ENCODE results near the gene KRT20. TPM values are rescaled to one million over a fixed set of nuclear protein-coding genes. Genes with fewer than 3 reads are reported as not detected.

KRT20 gene
- total RNA-seq, 1 experiment from 2014 or later, result not detected

- Histone ChIP-seq H3K79me2 (ENCODE audit: low read depth) (no peaks in the 10 kb centered on the region), H4K20me1 (ENCODE audit: insufficient read depth) (no peaks in the 10 kb centered on the region), H3K9me2 (ENCODE audit: insufficient read depth) (no peaks in the 10 kb centered on the region), H3K4me2 (peak overlapping the region; percentile 70), H2AFZ (no peak overlapping the region), H3K4me3 (peak overlapping the region; percentile 24; the same call in 1 of the 2 replicates), H3K36me3 (ENCODE audit: low read depth) (no peaks in the 10 kb centered on the region), H3K4me1 (replicated peaks; ENCODE audit: insufficient read depth) (peaks cover 47% of the 10 kb centered on the region), H3K27ac (peak overlapping the region; percentile 98), H3K27me3 (ENCODE audit: insufficient read depth, low read depth) (no peaks in the 10 kb centered on the region), H3K9me3 (ENCODE audit: insufficient read depth, low read depth) (no peaks in the 10 kb centered on the region), H3F3A (ENCODE audit: insufficient read depth, low read depth) (peaks cover 34% of the 10 kb centered on the region)
- DNase-seq, result peak; percentile 65 to 97
- intact Hi-C loops (cut with micrococcal nuclease; ENCODE audit: unreplicated experiment), result no loop called here
- ChIA-PET POLR2A (ENCODE audit: unreplicated experiment) (interaction anchor here (0.5 to 1.2 kb wide), 16 partner anchors 8 to 752 kb away, joined by 3 to 25 read pairs (median 4); partner anchors contain the start of gene KRTAP2-3), CTCF (interaction anchor here (0.6 to 0.7 kb wide), 4 partner anchors 45 to 770 kb away, joined by 3 to 4 read pairs (median 3); no protein-coding TSS in a partner anchor)
- no peak for TF ChIP-seq EZH2 (IDR thresholded peaks at IDR 0.05; ENCODE audit: low read depth)
- TF ChIP-seq CTCF (conservative IDR thresholded peaks at IDR 0.05), result no peak
- no TSS peak for BruUV-seq (replicated peaks)
Measured at GRCh38 chr17:40901981-40902474, 17.0 kb upstream of the KRT20 start.

DNA sequence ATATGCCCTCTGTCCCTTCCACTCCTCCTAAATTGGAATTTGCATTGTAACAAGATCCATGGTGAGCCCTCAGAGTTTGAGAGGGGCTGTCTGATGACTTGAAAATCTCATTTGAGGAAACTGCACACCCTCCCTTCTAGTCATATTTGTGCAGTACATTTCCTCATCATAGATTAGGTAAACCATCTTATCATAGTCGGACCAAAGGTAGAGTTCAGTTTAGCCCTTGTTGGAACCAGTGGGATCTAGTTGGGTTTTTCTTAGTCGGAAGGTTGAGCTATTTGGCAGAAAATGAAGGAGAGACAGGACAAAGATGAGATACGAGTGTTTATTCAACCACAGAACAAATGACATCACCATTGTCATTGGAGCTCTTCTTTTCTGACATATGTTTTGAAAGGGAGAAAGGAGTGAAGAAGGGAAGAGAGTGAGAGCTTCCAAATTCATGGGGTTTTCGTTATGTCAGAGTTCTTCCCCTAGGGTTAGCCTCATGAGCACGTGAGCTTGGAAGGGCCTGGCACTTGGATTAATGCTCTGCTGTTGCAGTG lies 15.8 kb upstream of the KRT20 start:
- Histone ChIP-seq H3K9me2 (ENCODE audit: insufficient read depth) (no peaks in the 10 kb centered on the region), H3K27ac (peak overlapping the region; percentile 98), H3F3A (ENCODE audit: insufficient read depth, low read depth) (peaks cover 34% of the 10 kb centered on the region), H3K36me3 (ENCODE audit: low read depth) (no peaks in the 10 kb centered on the region), H4K20me1 (ENCODE audit: insufficient read depth) (no peaks in the 10 kb centered on the region), H3K27me3 (ENCODE audit: insufficient read depth, low read depth) (no peaks in the 10 kb centered on the region), H2AFZ (no peak overlapping the region), H3K4me3 (no peak overlapping the region), H3K9me3 (ENCODE audit: insufficient read depth, low read depth) (no peaks in the 10 kb centered on the region), H3K4me2 (no peak overlapping the region), H3K79me2 (ENCODE audit: low read depth) (no peaks in the 10 kb centered on the region), H3K4me1 (replicated peaks; ENCODE audit: insufficient read depth) (peaks cover 47% of the 10 kb centered on the region)
- intact Hi-C loops (cut with micrococcal nuclease; ENCODE audit: unreplicated experiment), result no loop called here
- no TSS peak for BruUV-seq (replicated peaks)
- ChIA-PET CTCF (no interaction called here), POLR2A (ENCODE audit: unreplicated experiment) (interaction anchor here (0.6 to 0.7 kb wide), 2 partner anchors 258 to 479 kb away, joined by 6 to 17 read pairs; no protein-coding TSS in a partner anchor)
- TF ChIP-seq EZH2 (IDR thresholded peaks at IDR 0.05; ENCODE audit: low read depth) (no peak), CTCF (conservative IDR thresholded peaks at IDR 0.05) (no peak)
- DNase-seq, result no peak

DNA sequence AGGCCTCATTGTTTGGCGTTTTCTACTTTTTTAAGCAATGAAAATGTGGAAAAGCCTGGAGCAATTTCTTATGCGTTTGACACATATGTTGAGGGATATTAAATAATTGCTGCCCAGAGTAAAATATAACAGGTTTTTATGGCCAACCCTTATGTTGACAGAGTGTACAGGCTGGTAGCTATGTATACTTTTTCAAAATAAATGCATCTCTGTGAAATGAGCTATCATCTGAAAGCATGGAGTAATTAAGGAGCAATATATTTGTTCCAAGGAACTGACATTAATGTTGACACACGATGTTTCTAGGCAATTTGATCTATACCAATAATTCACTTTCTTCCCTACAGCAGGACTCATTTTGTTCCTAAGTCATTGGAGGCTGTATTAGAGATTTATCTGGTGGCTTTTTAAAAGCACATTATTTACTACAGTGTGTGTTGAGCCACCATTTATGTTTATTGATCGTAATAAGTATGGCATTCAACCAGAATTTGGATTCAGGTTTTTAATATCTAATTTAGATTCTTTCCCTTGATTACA lies 11.9 kb upstream of the KRT20 start:
- ChIA-PET POLR2A (ENCODE audit: unreplicated experiment) (no interaction called here), CTCF (no interaction called here)
- intact Hi-C loops (cut with micrococcal nuclease; ENCODE audit: unreplicated experiment), result no loop called here
- Histone ChIP-seq H3K4me1 (replicated peaks; ENCODE audit: insufficient read depth) (peaks cover 19% of the 10 kb centered on the region), H3K4me2 (no peak overlapping the region), H4K20me1 (ENCODE audit: insufficient read depth) (no peaks in the 10 kb centered on the region), H3K4me3 (no peak overlapping the region), H3K9me2 (ENCODE audit: insufficient read depth) (no peaks in the 10 kb centered on the region), H3F3A (ENCODE audit: insufficient read depth, low read depth) (peaks cover 12% of the 10 kb centered on the region; the same call in 1 of the 2 replicates), H3K36me3 (ENCODE audit: low read depth) (no peaks in the 10 kb centered on the region), H3K27ac (no peak overlapping the region), H3K79me2 (ENCODE audit: low read depth) (no peaks in the 10 kb centered on the region), H2AFZ (no peak overlapping the region), H3K9me3 (ENCODE audit: insufficient read depth, low read depth) (no peaks in the 10 kb centered on the region), H3K27me3 (ENCODE audit: insufficient read depth, low read depth) (no peaks in the 10 kb centered on the region)
- no TSS peak for BruUV-seq (replicated peaks)
- TF ChIP-seq CTCF (conservative IDR thresholded peaks at IDR 0.05) (no peak), EZH2 (IDR thresholded peaks at IDR 0.05; ENCODE audit: low read depth) (no peak)
- no peak for DNase-seq

Data from PC-9 (cell line).